ENCODE results near the gene TET1. TPM values are rescaled to one million over a fixed set of nuclear protein-coding genes. Genes with fewer than 3 reads are reported as not detected.

The TET1 gene
- total RNA-seq, 1 experiment from 2014 or later, result 53.4 TPM

- TF ChIP-seq, protein P1, sequence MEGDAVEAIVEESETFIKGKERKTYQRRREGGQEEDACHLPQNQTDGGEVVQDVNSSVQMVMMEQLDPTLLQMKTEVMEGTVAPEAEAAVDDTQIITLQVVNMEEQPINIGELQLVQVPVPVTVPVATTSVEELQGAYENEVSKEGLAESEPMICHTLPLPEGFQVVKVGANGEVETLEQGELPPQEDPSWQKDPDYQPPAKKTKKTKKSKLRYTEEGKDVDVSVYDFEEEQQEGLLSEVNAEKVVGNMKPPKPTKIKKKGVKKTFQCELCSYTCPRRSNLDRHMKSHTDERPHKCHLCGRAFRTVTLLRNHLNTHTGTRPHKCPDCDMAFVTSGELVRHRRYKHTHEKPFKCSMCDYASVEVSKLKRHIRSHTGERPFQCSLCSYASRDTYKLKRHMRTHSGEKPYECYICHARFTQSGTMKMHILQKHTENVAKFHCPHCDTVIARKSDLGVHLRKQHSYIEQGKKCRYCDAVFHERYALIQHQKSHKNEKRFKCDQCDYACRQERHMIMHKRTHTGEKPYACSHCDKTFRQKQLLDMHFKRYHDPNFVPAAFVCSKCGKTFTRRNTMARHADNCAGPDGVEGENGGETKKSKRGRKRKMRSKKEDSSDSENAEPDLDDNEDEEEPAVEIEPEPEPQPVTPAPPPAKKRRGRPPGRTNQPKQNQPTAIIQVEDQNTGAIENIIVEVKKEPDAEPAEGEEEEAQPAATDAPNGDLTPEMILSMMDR (conservative IDR thresholded peaks at IDR 0.05), result peak; percentile 64
- Mint-ChIP-seq H3K4me3 (no peak overlapping the region), H3K4me1 (no peaks in the 10 kb centered on the region), H3K27ac (no peak overlapping the region), H3K9me3 (no peaks in the 10 kb centered on the region), H3K36me3 (ENCODE audit: insufficient read depth in 1 of 3, low read depth in 3 of 3) (peaks cover 28 to 59% (median 41%) of the 10 kb centered on the region in 3 experiments; a peak in 6 of 7 replicates), H3K27me3 (ENCODE audit: low read depth) (no peaks in the 10 kb centered on the region)
- Histone ChIP-seq H2BK12ac (ENCODE audit: insufficient read length, low read depth, low read length) (no peak overlapping the region), H4K8ac (replicated peaks; ENCODE audit: insufficient read length, low read depth, low read length) (no peak overlapping the region), H3K23me2 (ENCODE audit: insufficient read length, low read depth, low read length, poor library complexity, severe bottlenecking) (no peaks in the 10 kb centered on the region), H3K14ac (ENCODE audit: insufficient read depth, low read length) (no peak overlapping the region), H3K4me1 (ENCODE audit: insufficient read depth, low read length) (no peaks in the 10 kb centered on the region), H2BK20ac (ENCODE audit: low read depth, low read length, poor library complexity, severe bottlenecking) (no peak overlapping the region), H2BK5ac (ENCODE audit: insufficient read length, low read length) (no peak overlapping the region), H3K4ac (ENCODE audit: low read depth, low read length) (no peak overlapping the region), H3K27me3 (ENCODE audit: insufficient read depth, low read length) (no peaks in the 10 kb centered on the region), H3K4me2 (ENCODE audit: insufficient read depth, insufficient read length, low read length) (no peak overlapping the region), H2BK120ac (ENCODE audit: low read depth, low read length, poor library complexity, severe bottlenecking) (no peak overlapping the region), H3K9me3 (ENCODE audit: control insufficient read depth, low read depth, low read length) (no peaks in the 10 kb centered on the region), H3K56ac (ENCODE audit: insufficient read length, low read depth, low read length) (no peak overlapping the region), H3K18ac (ENCODE audit: insufficient read length, low read depth, low read length) (no peak overlapping the region), H3T11ph (ENCODE audit: low read length) (no peak overlapping the region), H4K5ac (ENCODE audit: insufficient read length, low read depth, low read length) (no peak overlapping the region), H3K27ac (ENCODE audit: insufficient read length, low read depth, low read length) (no peak overlapping the region), H2AFZ (ENCODE audit: low read length) (no peak overlapping the region), H4K91ac (ENCODE audit: insufficient read length, low read depth, low read length) (no peak overlapping the region), H3K9ac (ENCODE audit: extremely low read depth, insufficient read length, low read length) (no peak overlapping the region), H3K79me2 (ENCODE audit: insufficient read depth, low read length) (no peaks in the 10 kb centered on the region; the same call in 1 of the 2 replicates), H3K79me1 (ENCODE audit: insufficient read depth, low read depth, low read length, poor library complexity, severe bottlenecking) (peaks cover 10% of the 10 kb centered on the region), H2BK15ac (ENCODE audit: low read depth, low read length) (no peak overlapping the region), H4K20me1 (ENCODE audit: control insufficient read depth, insufficient read depth, insufficient read length) (no peaks in the 10 kb centered on the region), H2AK5ac (ENCODE audit: insufficient read length, low read length) (no peak overlapping the region), H3K23ac (ENCODE audit: insufficient read length, low read depth, low read length) (no peak overlapping the region)
- WGBS (ENCODE audit: extremely low coverage, insufficient read length, low lambda C conversion rate), result no CpG with 5 or more reads among the region's 5 CpGs
- peak; percentile 69 for DNase-seq
These were observed 16.0 kb downstream of the TET1 start for GRCh38 chr10:68576118-68576517.
